Astrocyte of the cerebellum (primary cell): Measurements from ENCODE around the gene MYL5.
A peak's percentile ranks its signal among the peaks of the same experiment; 100 is the strongest.

ENCODE experiments used
- DNase-seq: peaks from one replicate; pipeline ENCODE4 v3.0.0-alpha.2; 2011; ENCODE audit warnings: low read depth
- H3K4me3 ChIP-seq: 2 replicates; pipeline ENCODE4 v1.5.1; 2011; ENCODE audit warnings: mild to moderate bottlenecking, low read depth, low read length, moderate library complexity
- in situ Hi-C: cut with HindIII; loops from 2 replicates; pipeline ENCODE4 v1.10.0; 2017; ENCODE audit warnings: low sequenced_read_pairs
- TF ChIP-seq, protein P1 (sequence below): IDR thresholded peaks from 2 replicates; pipeline ENCODE4 v1.5.1; 2012; ENCODE audit warnings: low read length, low read depth, moderate library complexity, mild to moderate bottlenecking; ENCODE audit errors: missing control alignments

Gene MYL5

GRCh38 chr4:699816-700580, 25.7 kb downstream of the MYL5 start:
- no peak overlapping the region for H3K4me3 ChIP-seq
- in situ Hi-C loops, result no loop called here
- TF ChIP-seq, protein P1, sequence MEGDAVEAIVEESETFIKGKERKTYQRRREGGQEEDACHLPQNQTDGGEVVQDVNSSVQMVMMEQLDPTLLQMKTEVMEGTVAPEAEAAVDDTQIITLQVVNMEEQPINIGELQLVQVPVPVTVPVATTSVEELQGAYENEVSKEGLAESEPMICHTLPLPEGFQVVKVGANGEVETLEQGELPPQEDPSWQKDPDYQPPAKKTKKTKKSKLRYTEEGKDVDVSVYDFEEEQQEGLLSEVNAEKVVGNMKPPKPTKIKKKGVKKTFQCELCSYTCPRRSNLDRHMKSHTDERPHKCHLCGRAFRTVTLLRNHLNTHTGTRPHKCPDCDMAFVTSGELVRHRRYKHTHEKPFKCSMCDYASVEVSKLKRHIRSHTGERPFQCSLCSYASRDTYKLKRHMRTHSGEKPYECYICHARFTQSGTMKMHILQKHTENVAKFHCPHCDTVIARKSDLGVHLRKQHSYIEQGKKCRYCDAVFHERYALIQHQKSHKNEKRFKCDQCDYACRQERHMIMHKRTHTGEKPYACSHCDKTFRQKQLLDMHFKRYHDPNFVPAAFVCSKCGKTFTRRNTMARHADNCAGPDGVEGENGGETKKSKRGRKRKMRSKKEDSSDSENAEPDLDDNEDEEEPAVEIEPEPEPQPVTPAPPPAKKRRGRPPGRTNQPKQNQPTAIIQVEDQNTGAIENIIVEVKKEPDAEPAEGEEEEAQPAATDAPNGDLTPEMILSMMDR, result no peak
- no peak for DNase-seq

- H3K4me3 ChIP-seq, result no peak overlapping the region
- in situ Hi-C loops, result no loop called here
- TF ChIP-seq, protein P1, result no peak
- DNase-seq, result no peak
These were observed 26.4 kb downstream of the MYL5 start for GRCh38 chr4:700587-701264.

- DNase-seq, result no peak
- TF ChIP-seq, protein P1, result no peak
- no peak overlapping the region for H3K4me3 ChIP-seq
- in situ Hi-C loops, result no loop called here
These were observed 28.3 kb downstream of the MYL5 start for GRCh38 chr4:702618-703048.

DNA sequence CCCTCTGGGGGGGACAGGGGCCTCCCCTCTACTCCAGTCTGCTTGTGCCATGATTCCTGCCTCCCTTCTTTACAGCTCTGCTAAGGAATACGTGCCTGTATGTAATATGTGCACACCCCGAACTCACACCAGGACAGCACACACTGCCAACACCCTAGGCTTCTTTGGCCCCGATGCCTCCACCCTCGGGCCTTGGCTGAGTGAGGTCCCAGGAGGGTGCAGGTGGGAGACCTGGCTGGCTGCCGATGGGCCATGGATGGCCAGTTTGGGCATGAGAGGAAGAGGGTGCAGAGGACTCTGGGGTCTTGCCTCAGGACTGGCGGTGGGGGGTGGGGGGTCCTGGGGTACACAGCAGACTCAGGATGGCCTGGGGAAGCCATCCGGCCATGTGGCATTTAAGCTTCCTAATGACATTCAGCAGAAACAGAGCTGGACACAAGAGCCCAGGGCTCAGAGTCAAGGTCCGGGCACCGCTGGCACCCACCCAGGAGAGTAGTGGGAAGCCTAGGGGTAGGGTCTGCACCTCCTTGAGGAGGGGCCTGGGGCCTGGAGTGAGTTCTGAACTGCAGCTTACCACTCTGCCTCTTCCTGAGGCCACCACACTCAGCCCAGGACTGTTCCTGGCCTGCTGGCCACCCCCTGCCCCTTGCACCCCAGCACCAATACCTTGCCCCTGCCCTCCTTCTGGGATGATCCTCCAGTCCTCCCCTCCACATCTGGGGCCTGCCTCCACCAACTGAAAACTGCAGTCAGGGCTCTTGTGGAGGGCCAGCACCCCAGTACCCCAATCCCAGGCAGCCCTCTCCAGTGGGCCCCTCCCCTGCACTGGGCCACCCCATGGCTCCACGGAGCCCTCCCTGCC, 29.2 kb downstream of the MYL5 start:
- no peak for DNase-seq
- TF ChIP-seq, protein P1, result no peak

GRCh38 chr4:704198-704891, 30.0 kb downstream of the MYL5 start:
- TF ChIP-seq, protein P1, result no peak
- H3K4me3 ChIP-seq, result no peak overlapping the region

More for the DNA sequence above, 29.2 kb downstream of the MYL5 start:
- in situ Hi-C loops, result no loop called here
- H3K4me3 ChIP-seq, result no peak overlapping the region

DNA sequence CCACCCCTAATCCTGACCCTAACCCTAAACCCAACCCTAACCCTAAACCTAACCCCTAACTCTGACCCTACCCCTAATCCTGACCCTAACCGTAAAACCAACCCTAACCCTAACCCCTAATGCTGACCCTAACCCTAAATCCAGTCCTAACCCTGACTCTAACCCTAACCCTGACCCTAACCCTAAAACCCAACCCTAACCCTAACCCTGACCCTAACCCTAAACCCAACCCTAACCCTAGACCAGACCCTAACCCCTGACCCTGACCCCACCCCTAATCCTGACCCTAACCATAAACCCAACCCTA, 30.6 kb downstream of the MYL5 start:
- peak overlapping the region; percentile 65 for H3K4me3 ChIP-seq
- no peak for DNase-seq
- in situ Hi-C loops, result no loop called here
- TF ChIP-seq, protein P1, result no peak

More at GRCh38 chr4:704198-704891, 30.0 kb downstream of the MYL5 start:
- no peak for DNase-seq
- in situ Hi-C loops, result no loop called here
